HepG2 (cell line): ENCODE results near the gene VSX1. TPM values are rescaled to one million over a fixed set of nuclear protein-coding genes. Genes with fewer than 3 reads are reported as not detected.

Source experiments
- ARNTL ChIP-seq: sonication (generic); formaldehyde crosslinking; IDR thresholded peaks from 2 replicates; pipeline ENCODE4 v1.4.0; 2020; ENCODE audit warnings: mild to moderate bottlenecking, missing genetic modification reagents
- KDM3A ChIP-seq: IDR thresholded peaks from 2 replicates; pipeline ENCODE4 v1.6.1; 2018; ENCODE audit warnings: low read depth, missing compliant biosample characterization
- ZMYM2 ChIP-seq: sonication (generic); formaldehyde crosslinking; IDR thresholded peaks from 2 replicates; pipeline ENCODE4 v1.8.0; 2022; ENCODE audit warnings: mild to moderate bottlenecking, missing genetic modification reagents
- ZNF350 ChIP-seq: sonication (generic); formaldehyde crosslinking; IDR thresholded peaks from 2 replicates; pipeline ENCODE4 v1.4.0; 2020; ENCODE audit warnings: mild to moderate bottlenecking, low read depth, missing genetic modification reagents, borderline replicate concordance
- ZNF431 ChIP-seq: sonication (generic); formaldehyde crosslinking; IDR thresholded peaks from 2 replicates; pipeline ENCODE4 v1.9.0; 2022; ENCODE audit warnings: missing genetic modification reagents, low read depth, mild to moderate bottlenecking, borderline replicate concordance
- ZNF572 ChIP-seq: sonication (generic); formaldehyde crosslinking; IDR thresholded peaks from 2 replicates; pipeline ENCODE4 v1.5.1; 2020; ENCODE audit warnings: mild to moderate bottlenecking, missing genetic modification reagents
- ZNF883 ChIP-seq: sonication (generic); formaldehyde crosslinking; IDR thresholded peaks from 2 replicates; pipeline ENCODE4 v1.5.1; 2020; ENCODE audit warnings: mild to moderate bottlenecking, missing genetic modification reagents; ENCODE audit errors: not compliant biosample characterization
- polyA plus RNA-seq, 8 experiments: library from polyadenylated mRNA; depleted of rRNA in 3 of 8; stranded (reverse) in 7 of 8; unstranded in 1 of 8; fragments of >200 nt; fragmentation: Illumina TruSeq in 4 of 8; extraction: Trizol in 4 of 8; gene quantifications; 2 replicates each; pipeline versions ENCODE4 v1.2.1 to v1.2.3, GENCODE V29; 2011 to 2016; ENCODE audit warnings: low read depth in 4 of 8, missing spikeins in 1 of 8, mixed read lengths in 1 of 8; ENCODE audit not compliant: insufficient read depth in 1 of 8
- total RNA-seq, 5 experiments: library from RNA; depleted of rRNA; stranded (reverse); fragments of >200 nt; fragmentation: Illumina TruSeq; extraction: Trizol; gene quantifications; 2 replicates each; pipeline ENCODE4 v1.2.3, GENCODE V29; 2016; ENCODE audit warnings: low read depth in 1 of 5
- TF ChIP-seq, protein P1 (sequence below): sonication (generic); formaldehyde crosslinking; conservative IDR thresholded peaks from 2 replicates; pipeline ENCODE4 v1.4.0; 2020; ENCODE audit warnings: mild to moderate bottlenecking, missing genetic modification reagents, moderate library complexity
- TF ChIP-seq, protein P2 (sequence below): fragments of 450-650 bp; IDR thresholded peaks from 2 replicates; pipeline ENCODE4 v1.6.1; 2017; ENCODE audit warnings: mild to moderate bottlenecking
- TF ChIP-seq, protein P3 (sequence below): sonication (generic); formaldehyde crosslinking; conservative IDR thresholded peaks from 2 replicates; pipeline ENCODE4 v1.4.0; 2020; ENCODE audit warnings: missing genetic modification reagents
- TF ChIP-seq, protein P4 (sequence below): sonication (generic); formaldehyde crosslinking; IDR thresholded peaks from 2 replicates; pipeline ENCODE4 v1.5.1; 2020; ENCODE audit warnings: missing genetic modification reagents, mild to moderate bottlenecking, borderline replicate concordance
- TF ChIP-seq, protein P5 (sequence below): sonication (generic); formaldehyde crosslinking; IDR thresholded peaks from 2 replicates; pipeline ENCODE4 v1.4.0; 2020; ENCODE audit warnings: missing genetic modification reagents

VSX1 gene
- total and polyA plus RNA-seq, 2 of the 13 experiments (the other 11 are each of a cell fraction or from before 2014, with no cell fraction given): 0.04 TPM; not detected in 1

DNA sequence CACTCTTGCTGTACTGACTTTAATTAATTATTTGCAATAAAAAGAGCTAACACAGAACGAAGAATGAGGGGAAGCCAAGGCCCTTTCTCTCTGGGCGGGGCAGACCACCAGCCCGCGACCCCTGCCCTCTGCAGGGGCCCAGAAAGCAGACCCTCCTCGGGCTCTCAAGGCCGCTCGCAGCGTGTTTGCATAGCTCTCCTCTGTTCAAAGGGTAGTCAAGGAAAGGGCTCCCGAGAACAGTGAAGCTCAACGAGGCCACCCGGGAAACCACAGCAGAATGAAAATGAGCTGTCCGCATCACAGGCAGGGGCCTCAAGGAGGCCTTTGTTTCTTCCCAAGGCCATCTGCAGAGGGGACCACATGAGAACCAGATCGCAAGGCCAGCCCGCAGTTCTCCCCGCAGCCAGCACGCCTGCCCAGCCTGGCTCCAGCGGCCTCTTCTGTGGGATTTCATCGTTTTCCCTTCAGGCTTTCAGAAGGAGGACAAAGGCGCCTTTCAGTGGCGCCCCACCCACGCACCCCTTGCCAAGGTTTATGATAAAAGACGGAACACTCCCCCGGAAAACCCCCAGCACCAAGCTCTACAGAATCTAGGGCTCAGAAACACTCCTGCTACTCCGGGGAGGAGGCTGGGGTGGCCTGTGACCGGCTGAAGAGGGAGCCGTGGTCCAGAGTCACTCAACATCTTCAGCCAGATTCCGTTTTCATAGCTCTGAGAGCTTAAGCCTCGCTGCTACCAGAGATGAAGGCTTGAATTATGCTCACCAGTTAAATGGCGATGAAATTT is 49.3 kb downstream of the VSX1 start (continued):
- TF ChIP-seq, protein P1, sequence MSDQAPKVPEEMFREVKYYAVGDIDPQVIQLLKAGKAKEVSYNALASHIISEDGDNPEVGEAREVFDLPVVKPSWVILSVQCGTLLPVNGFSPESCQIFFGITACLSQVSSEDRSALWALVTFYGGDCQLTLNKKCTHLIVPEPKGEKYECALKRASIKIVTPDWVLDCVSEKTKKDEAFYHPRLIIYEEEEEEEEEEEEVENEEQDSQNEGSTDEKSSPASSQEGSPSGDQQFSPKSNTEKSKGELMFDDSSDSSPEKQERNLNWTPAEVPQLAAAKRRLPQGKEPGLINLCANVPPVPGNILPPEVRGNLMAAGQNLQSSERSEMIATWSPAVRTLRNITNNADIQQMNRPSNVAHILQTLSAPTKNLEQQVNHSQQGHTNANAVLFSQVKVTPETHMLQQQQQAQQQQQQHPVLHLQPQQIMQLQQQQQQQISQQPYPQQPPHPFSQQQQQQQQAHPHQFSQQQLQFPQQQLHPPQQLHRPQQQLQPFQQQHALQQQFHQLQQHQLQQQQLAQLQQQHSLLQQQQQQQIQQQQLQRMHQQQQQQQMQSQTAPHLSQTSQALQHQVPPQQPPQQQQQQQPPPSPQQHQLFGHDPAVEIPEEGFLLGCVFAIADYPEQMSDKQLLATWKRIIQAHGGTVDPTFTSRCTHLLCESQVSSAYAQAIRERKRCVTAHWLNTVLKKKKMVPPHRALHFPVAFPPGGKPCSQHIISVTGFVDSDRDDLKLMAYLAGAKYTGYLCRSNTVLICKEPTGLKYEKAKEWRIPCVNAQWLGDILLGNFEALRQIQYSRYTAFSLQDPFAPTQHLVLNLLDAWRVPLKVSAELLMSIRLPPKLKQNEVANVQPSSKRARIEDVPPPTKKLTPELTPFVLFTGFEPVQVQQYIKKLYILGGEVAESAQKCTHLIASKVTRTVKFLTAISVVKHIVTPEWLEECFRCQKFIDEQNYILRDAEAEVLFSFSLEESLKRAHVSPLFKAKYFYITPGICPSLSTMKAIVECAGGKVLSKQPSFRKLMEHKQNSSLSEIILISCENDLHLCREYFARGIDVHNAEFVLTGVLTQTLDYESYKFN (CRISPR knock-in tag): peak; percentile 65; the same call in 1 of the 2 replicates
- TF ChIP-seq ZNF431 (CRISPR knock-in tag) (no peak), ARNTL (CRISPR knock-in tag) (no peak), ZMYM2 (CRISPR knock-in tag) (no peak), KDM3A (CRISPR knock-in tag) (peak; percentile 67; the same call in 1 of the 2 replicates), ZNF572 (CRISPR knock-in tag) (no peak), ZNF350 (no peak), ZNF883 (CRISPR knock-in tag) (no peak)
- TF ChIP-seq, protein P2, sequence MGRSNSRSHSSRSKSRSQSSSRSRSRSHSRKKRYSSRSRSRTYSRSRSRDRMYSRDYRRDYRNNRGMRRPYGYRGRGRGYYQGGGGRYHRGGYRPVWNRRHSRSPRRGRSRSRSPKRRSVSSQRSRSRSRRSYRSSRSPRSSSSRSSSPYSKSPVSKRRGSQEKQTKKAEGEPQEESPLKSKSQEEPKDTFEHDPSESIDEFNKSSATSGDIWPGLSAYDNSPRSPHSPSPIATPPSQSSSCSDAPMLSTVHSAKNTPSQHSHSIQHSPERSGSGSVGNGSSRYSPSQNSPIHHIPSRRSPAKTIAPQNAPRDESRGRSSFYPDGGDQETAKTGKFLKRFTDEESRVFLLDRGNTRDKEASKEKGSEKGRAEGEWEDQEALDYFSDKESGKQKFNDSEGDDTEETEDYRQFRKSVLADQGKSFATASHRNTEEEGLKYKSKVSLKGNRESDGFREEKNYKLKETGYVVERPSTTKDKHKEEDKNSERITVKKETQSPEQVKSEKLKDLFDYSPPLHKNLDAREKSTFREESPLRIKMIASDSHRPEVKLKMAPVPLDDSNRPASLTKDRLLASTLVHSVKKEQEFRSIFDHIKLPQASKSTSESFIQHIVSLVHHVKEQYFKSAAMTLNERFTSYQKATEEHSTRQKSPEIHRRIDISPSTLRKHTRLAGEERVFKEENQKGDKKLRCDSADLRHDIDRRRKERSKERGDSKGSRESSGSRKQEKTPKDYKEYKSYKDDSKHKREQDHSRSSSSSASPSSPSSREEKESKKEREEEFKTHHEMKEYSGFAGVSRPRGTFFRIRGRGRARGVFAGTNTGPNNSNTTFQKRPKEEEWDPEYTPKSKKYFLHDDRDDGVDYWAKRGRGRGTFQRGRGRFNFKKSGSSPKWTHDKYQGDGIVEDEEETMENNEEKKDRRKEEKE: no peak
- TF ChIP-seq, protein P3, sequence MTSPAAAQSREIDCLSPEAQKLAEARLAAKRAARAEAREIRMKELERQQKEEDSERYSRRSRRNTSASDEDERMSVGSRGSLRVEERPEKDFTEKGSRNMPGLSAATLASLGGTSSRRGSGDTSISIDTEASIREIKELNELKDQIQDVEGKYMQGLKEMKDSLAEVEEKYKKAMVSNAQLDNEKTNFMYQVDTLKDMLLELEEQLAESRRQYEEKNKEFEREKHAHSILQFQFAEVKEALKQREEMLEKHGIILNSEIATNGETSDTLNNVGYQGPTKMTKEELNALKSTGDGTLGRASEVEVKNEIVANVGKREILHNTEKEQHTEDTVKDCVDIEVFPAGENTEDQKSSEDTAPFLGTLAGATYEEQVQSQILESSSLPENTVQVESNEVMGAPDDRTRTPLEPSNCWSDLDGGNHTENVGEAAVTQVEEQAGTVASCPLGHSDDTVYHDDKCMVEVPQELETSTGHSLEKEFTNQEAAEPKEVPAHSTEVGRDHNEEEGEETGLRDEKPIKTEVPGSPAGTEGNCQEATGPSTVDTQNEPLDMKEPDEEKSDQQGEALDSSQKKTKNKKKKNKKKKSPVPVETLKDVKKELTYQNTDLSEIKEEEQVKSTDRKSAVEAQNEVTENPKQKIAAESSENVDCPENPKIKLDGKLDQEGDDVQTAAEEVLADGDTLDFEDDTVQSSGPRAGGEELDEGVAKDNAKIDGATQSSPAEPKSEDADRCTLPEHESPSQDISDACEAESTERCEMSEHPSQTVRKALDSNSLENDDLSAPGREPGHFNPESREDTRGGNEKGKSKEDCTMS (CRISPR knock-in tag): no peak
- TF ChIP-seq, protein P4, sequence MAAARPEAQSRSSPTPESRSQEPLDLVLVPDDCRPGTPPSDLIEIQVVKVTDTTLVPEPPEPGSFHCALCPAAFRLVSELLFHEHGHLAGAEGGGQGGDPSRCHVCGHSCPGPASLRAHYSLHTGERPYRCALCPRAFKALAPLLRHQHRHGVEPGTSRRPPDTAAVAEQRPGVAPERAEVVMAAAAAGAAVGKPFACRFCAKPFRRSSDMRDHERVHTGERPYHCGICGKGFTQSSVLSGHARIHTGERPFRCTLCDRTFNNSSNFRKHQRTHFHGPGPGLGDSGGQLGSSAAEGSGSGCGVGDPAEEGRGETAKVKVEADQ: no peak
- TF ChIP-seq, protein P5, sequence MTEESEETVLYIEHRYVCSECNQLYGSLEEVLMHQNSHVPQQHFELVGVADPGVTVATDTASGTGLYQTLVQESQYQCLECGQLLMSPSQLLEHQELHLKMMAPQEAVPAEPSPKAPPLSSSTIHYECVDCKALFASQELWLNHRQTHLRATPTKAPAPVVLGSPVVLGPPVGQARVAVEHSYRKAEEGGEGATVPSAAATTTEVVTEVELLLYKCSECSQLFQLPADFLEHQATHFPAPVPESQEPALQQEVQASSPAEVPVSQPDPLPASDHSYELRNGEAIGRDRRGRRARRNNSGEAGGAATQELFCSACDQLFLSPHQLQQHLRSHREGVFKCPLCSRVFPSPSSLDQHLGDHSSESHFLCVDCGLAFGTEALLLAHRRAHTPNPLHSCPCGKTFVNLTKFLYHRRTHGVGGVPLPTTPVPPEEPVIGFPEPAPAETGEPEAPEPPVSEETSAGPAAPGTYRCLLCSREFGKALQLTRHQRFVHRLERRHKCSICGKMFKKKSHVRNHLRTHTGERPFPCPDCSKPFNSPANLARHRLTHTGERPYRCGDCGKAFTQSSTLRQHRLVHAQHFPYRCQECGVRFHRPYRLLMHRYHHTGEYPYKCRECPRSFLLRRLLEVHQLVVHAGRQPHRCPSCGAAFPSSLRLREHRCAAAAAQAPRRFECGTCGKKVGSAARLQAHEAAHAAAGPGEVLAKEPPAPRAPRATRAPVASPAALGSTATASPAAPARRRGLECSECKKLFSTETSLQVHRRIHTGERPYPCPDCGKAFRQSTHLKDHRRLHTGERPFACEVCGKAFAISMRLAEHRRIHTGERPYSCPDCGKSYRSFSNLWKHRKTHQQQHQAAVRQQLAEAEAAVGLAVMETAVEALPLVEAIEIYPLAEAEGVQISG (CRISPR knock-in tag): 0 out of 2 replicates have a peak, but pooled peaks have one; percentile 26
